OCI-LY7 (cell line): ENCODE measurements around the gene MFAP3L.

Experiments
- CTCF ChIP-seq: fragments of 200-600 bp; sonication (generic); conservative IDR thresholded peaks from 2 replicates; pipeline ENCODE4 v1.5.1; 2014; ENCODE audit warnings: mild to moderate bottlenecking, antibody characterized with exemption, low read length, moderate library complexity, mixed read lengths
- EZH2phosphoT487 ChIP-seq: fragments of 200-600 bp; sonication (generic); IDR thresholded peaks from 2 replicates; pipeline ENCODE4 v1.6.1; 2018; ENCODE audit warnings: low read depth, borderline replicate concordance, mild to moderate bottlenecking, mixed run types, antibody characterized with exemption, low read length, moderate library complexity, mixed read lengths

- TF ChIP-seq CTCF (no peak), EZH2phosphoT487 (no peak)
Observed at GRCh38 chr4:169985881-169986280, 40.3 kb downstream of the MFAP3L start.
